SU-DHL-6 (cell line): ENCODE data around the gene ATP2B2.

Experiments
- H2AFZ ChIP-seq: fragments of 200-600 bp; sonication (generic); 2 replicates; pipeline ENCODE4 v1.6.1; 2014; ENCODE audit warnings: low read depth, mild to moderate bottlenecking, moderate library complexity, mixed read lengths, antibody characterized with exemption, low read length; ENCODE audit not compliant: severe bottlenecking
- H3F3A ChIP-seq: fragments of 200-600 bp; shearing (Covaris generic); 2 replicates; pipeline ENCODE4 v1.6.0; 2016; ENCODE audit warnings: antibody characterized with exemption, mild to moderate bottlenecking; ENCODE audit not compliant: insufficient read depth
- H3K27ac ChIP-seq: fragments of 200-600 bp; sonication (generic); 2 replicates; pipeline ENCODE4 v1.5.1; 2016; ENCODE audit warnings: low read depth, mild to moderate bottlenecking, low read length, moderate library complexity, mixed read lengths
- H3K27me3 ChIP-seq: fragments of 200-600 bp; sonication (generic), shearing (Covaris generic); 2 replicates; pipeline ENCODE4 v1.6.0; 2014; ENCODE audit warnings: mild to moderate bottlenecking, low read length
- H3K36me3 ChIP-seq: fragments of 200-600 bp; sonication (generic); 2 replicates; pipeline ENCODE4 v1.6.1; 2014; ENCODE audit warnings: mild to moderate bottlenecking, low read length, mixed read lengths
- H3K4me2 ChIP-seq: fragments of 300-600, 200-600 bp; shearing (Covaris generic), sonication (generic); 2 replicates; pipeline ENCODE4 v1.6.0; 2014; ENCODE audit warnings: low read length, low read depth, mild to moderate bottlenecking; ENCODE audit not compliant: poor library complexity, severe bottlenecking
- H3K4me3 ChIP-seq: fragments of 200-600 bp; sonication (generic); 2 replicates; pipeline ENCODE4 v1.5.1; 2014; ENCODE audit warnings: antibody characterized with exemption, low read length, mild to moderate bottlenecking, mixed read lengths; ENCODE audit not compliant: insufficient read depth, poor library complexity, severe bottlenecking
- H3K79me2 ChIP-seq: fragments of 200-600 bp; sonication (generic); 2 replicates; pipeline ENCODE4 v1.6.1; 2014; ENCODE audit warnings: mild to moderate bottlenecking, low read length, moderate library complexity; ENCODE audit not compliant: insufficient read depth
- H3K9ac ChIP-seq: fragments of 200-600 bp; sonication (generic); 2 replicates; pipeline ENCODE4 v1.7.0; 2014; ENCODE audit warnings: mild to moderate bottlenecking, low read length
- H3K9me2 ChIP-seq: fragments of 200-600 bp; sonication (generic); replicated peaks from 2 replicates; pipeline ENCODE4 v1.6.1; 2014; ENCODE audit warnings: low read length; ENCODE audit not compliant: insufficient read depth
- H3K9me3 ChIP-seq: fragments of 200-600 bp; sonication (generic); 2 replicates; pipeline ENCODE4 v1.6.1; 2014; ENCODE audit warnings: low read length, mixed read lengths; ENCODE audit not compliant: insufficient read depth
- H4K20me1 ChIP-seq: fragments of 200-600 bp; sonication (generic); 2 replicates; pipeline ENCODE4 v1.6.1; 2014; ENCODE audit warnings: low read depth, mild to moderate bottlenecking, antibody characterized with exemption, low read length, moderate library complexity, mixed read lengths
- EZH2phosphoT487 ChIP-seq: fragments of 200-600 bp; sonication (generic), shearing (Covaris generic); conservative IDR thresholded peaks from 2 replicates; pipeline ENCODE4 v1.6.1; 2018; ENCODE audit warnings: mild to moderate bottlenecking, antibody characterized with exemption, low read length, moderate library complexity, mixed read lengths
- TF ChIP-seq, protein P1 (sequence below): fragments of 200-600 bp; sonication (generic); IDR thresholded peaks from one replicate; pipeline ENCODE4 v1.5.1; 2017; ENCODE audit warnings: antibody characterized with exemption, mild to moderate bottlenecking, low read length, moderate library complexity; ENCODE audit not compliant: insufficient read depth, poor library complexity, severe bottlenecking

ATP2B2 gene

GRCh38 chr3:10277115-10277625 lies 228.2 kb downstream of the ATP2B2 start:
- peaks cover 46% of the 10 kb centered on the region for H3K79me2 ChIP-seq

DNA sequence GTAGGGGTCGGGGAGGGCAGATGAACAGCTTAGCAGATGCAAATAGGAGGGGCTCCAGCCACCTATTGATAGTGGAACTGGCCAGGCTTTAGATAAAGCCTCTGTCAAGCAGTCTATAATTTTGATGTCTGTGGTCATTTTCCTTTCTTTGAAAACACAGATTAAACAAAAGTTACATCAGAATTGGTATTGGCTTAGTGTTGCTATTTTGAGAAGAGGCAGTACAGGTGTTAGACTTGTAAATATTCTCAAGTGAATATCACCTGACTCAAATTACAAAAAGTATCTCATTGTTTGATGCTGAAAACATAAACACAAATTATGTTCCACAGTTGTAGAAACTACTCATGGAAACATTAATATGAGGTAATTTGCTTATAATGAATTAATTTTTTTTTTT lies 230.8 kb downstream of the ATP2B2 start:
- H4K20me1 ChIP-seq: peaks cover 11% of the 10 kb centered on the region; the same call in 1 of the 2 replicates
- TF ChIP-seq EZH2phosphoT487: no peak
- TF ChIP-seq, protein P1, sequence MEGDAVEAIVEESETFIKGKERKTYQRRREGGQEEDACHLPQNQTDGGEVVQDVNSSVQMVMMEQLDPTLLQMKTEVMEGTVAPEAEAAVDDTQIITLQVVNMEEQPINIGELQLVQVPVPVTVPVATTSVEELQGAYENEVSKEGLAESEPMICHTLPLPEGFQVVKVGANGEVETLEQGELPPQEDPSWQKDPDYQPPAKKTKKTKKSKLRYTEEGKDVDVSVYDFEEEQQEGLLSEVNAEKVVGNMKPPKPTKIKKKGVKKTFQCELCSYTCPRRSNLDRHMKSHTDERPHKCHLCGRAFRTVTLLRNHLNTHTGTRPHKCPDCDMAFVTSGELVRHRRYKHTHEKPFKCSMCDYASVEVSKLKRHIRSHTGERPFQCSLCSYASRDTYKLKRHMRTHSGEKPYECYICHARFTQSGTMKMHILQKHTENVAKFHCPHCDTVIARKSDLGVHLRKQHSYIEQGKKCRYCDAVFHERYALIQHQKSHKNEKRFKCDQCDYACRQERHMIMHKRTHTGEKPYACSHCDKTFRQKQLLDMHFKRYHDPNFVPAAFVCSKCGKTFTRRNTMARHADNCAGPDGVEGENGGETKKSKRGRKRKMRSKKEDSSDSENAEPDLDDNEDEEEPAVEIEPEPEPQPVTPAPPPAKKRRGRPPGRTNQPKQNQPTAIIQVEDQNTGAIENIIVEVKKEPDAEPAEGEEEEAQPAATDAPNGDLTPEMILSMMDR: no peak
- H3K36me3 ChIP-seq: peaks cover 12% of the 10 kb centered on the region
- no peaks in the 10 kb centered on the region for H3K9me3 ChIP-seq
- H3F3A ChIP-seq: no peaks in the 10 kb centered on the region
- H3K27me3 ChIP-seq: no peaks in the 10 kb centered on the region
- no peak overlapping the region for H3K4me3 ChIP-seq
- H3K27ac ChIP-seq: no peak overlapping the region
- H3K4me2 ChIP-seq: no peak overlapping the region
- no peak overlapping the region for H3K9ac ChIP-seq
- H2AFZ ChIP-seq: no peak overlapping the region
- no peaks in the 10 kb centered on the region for H3K9me2 ChIP-seq
- H3K79me2 ChIP-seq: peaks cover 72% of the 10 kb centered on the region

More at GRCh38 chr3:10277115-10277625, 228.2 kb downstream of the ATP2B2 start:
- H3K27me3 ChIP-seq: no peaks in the 10 kb centered on the region
- H3K27ac ChIP-seq: no peak overlapping the region
- H3K9ac ChIP-seq: no peak overlapping the region
- no peak overlapping the region for H2AFZ ChIP-seq
- no peaks in the 10 kb centered on the region for H3K9me2 ChIP-seq
- 0 out of 2 replicates have a peak, but pooled peaks cover 8% of the 10 kb centered on the region for H3K36me3 ChIP-seq
- no peak overlapping the region for H3K4me3 ChIP-seq
- H4K20me1 ChIP-seq: peaks cover 11% of the 10 kb centered on the region; the same call in 1 of the 2 replicates
- no peak for TF ChIP-seq EZH2phosphoT487
- TF ChIP-seq, protein P1: no peak
- H3K9me3 ChIP-seq: no peaks in the 10 kb centered on the region
- no peak overlapping the region for H3K4me2 ChIP-seq
- H3F3A ChIP-seq: peaks cover 2% of the 10 kb centered on the region; the same call in 1 of the 2 replicates
